RWPE1 (cell line): ENCODE measurements around the gene RAB3IL1.

Source experiments
- CTCF ChIA-PET: fragments of 350-600 bp; sonication (Branson Sonifier 250); formaldehyde crosslinking; extraction: SDS; loops from one replicate; lab custom pipeline; 2021; lab: Yijun Ruan, JAX
- POLR2A ChIA-PET: fragments of 400-600 bp; formaldehyde crosslinking; extraction: SDS; loops from one replicate; lab custom pipeline; 2020; ENCODE audit warnings: antibody characterized with exemption; ENCODE audit not compliant: low non-redundant PET; lab: Yijun Ruan, JAX
- DNase-seq: peaks from one replicate; pipeline ENCODE4 v3.0.0; 2012; ENCODE audit warnings: low spot score
- H3K27ac ChIP-seq: fragments of 450-650 bp; 2 replicates; pipeline ENCODE4 v1.5.1; 2017
- TF ChIP-seq, protein P1 (sequence below): fragments of 450-650 bp; conservative IDR thresholded peaks from 2 replicates; pipeline ENCODE4 v1.5.1; 2017; ENCODE audit warnings: low read depth, mild to moderate bottlenecking

The RAB3IL1 gene

DNA sequence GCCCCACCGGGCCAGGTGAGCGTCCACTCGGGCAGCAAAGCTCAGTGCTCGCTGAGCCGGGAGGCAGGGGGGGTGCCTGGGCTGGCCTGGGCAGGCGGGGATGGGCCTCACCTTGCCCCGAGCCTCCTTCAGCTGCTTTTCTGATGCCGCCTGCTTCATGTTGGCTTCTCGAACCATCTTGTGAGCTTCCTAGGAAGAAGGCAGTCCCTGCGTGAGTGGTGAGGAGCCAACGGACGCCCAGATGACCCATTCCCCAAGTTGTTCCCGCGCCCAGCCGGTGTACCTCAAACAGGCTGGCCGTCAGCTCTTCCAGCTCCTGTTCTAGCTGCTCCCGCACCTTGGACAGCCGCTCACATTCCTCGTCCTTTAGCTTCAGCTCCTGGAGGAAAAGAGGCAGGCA lies 10.1 kb downstream of the RAB3IL1 start:
- ChIA-PET POLR2A (no interaction called here), CTCF (interaction anchor here (0.6 to 2.5 kb wide), 3 partner anchors 40 to 175 kb away, joined by 3 to 12 read pairs (median 3); no protein-coding TSS in a partner anchor)
- no peak overlapping the region for H3K27ac ChIP-seq
- no peak for DNase-seq
- TF ChIP-seq, protein P1, sequence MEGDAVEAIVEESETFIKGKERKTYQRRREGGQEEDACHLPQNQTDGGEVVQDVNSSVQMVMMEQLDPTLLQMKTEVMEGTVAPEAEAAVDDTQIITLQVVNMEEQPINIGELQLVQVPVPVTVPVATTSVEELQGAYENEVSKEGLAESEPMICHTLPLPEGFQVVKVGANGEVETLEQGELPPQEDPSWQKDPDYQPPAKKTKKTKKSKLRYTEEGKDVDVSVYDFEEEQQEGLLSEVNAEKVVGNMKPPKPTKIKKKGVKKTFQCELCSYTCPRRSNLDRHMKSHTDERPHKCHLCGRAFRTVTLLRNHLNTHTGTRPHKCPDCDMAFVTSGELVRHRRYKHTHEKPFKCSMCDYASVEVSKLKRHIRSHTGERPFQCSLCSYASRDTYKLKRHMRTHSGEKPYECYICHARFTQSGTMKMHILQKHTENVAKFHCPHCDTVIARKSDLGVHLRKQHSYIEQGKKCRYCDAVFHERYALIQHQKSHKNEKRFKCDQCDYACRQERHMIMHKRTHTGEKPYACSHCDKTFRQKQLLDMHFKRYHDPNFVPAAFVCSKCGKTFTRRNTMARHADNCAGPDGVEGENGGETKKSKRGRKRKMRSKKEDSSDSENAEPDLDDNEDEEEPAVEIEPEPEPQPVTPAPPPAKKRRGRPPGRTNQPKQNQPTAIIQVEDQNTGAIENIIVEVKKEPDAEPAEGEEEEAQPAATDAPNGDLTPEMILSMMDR = no peak

DNA sequence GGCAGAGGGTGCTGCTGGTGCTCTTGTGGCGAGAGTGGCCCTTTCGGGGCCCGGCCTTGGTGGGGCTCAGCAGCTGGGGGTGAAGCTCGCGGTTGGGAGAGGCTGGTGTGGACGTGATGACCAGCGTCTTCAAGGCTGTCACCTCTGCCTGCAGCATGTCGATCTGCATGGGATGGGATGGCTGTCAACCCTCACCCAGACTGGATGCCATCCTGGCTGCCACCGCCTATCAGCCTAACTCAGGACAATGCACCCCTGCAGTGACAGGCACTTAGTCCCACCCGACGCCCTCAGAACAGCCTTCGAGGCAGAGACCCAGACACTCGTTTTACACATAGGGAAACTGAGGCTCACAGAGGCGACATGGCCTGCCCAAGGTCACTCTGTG lies 10.8 kb downstream of the RAB3IL1 start:
- no peak for DNase-seq
- ChIA-PET POLR2A (no interaction called here), CTCF (no interaction called here)
- H3K27ac ChIP-seq = no peak overlapping the region
- TF ChIP-seq, protein P1 = no peak

GRCh38 chr11:61905801-61906521 lies 11.4 kb downstream of the RAB3IL1 start:
- ChIA-PET CTCF (interaction anchor here (0.6 to 4.2 kb wide), 4 partner anchors 16 to 176 kb away, joined by 3 to 21 read pairs (median 8); no protein-coding TSS in a partner anchor), POLR2A (interaction anchor here (0.6 kb wide), 1 partner anchor 57 kb away, joined by 3 read pairs; no protein-coding TSS in a partner anchor)
- TF ChIP-seq, protein P1 = no peak
- H3K27ac ChIP-seq = no peak overlapping the region
- DNase-seq = no peak

DNA sequence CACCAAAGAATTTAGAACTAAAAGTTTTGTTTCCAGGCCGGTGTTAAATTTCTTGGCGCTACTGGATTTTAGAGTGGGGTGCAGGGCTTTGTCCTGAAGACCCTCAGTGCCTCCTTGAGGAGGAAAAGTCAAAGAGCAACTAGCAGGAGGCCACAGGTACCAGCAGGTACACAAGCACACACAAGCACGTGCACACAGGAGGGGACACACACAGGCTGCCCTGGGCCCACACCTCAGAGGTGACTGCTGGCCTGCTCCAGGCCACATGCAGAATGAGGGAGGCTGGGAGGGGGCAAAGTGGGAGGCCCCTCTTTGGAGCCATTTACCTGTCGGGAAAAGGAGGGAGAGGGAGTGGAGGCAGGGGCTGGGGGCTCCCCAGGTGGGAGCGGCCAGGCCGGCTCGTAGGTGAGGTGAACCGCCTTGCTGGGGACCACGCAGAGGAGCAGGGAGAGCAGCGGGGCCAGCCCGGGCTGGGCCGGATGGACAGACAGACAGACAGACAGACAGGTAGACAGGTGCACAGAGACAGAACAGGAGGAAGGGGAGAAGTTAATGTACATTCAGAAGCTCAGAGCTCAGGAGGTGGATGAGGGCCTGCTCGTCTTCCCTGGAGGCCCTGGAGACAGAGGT lies 12.2 kb downstream of the RAB3IL1 start:
- no peak overlapping the region for H3K27ac ChIP-seq
- CTCF ChIA-PET = interaction anchor here (0.6 to 4.2 kb wide), 5 partner anchors 17 to 177 kb away, joined by 3 to 21 read pairs (median 7); no protein-coding TSS in a partner anchor
- POLR2A ChIA-PET = interaction anchor here (0.6 kb wide), 1 partner anchor 57 kb away, joined by 3 read pairs; no protein-coding TSS in a partner anchor
- TF ChIP-seq, protein P1 = no peak
- DNase-seq = no peak

GRCh38 chr11:61904539-61905048 lies 12.8 kb downstream of the RAB3IL1 start:
- no peak for DNase-seq
- ChIA-PET CTCF (interaction anchor here (0.9 to 4.2 kb wide), 3 partner anchors 34 to 177 kb away, joined by 3 to 21 read pairs (median 8); no protein-coding TSS in a partner anchor), POLR2A (interaction anchor here (0.6 kb wide), 1 partner anchor 18 kb away, joined by 4 read pairs; no protein-coding TSS in a partner anchor)
- no peak overlapping the region for H3K27ac ChIP-seq
- TF ChIP-seq, protein P1 = no peak

- H3K27ac ChIP-seq = no peak overlapping the region
- TF ChIP-seq, protein P1 = no peak
- DNase-seq = no peak
- POLR2A ChIA-PET = interaction anchor here (0.6 kb wide), 1 partner anchor 18 kb away, joined by 4 read pairs; no protein-coding TSS in a partner anchor
- CTCF ChIA-PET = interaction anchor here (0.9 to 4.2 kb wide), 3 partner anchors 33 to 178 kb away, joined by 3 to 21 read pairs (median 3); no protein-coding TSS in a partner anchor
Observed at GRCh38 chr11:61903845-61904244, 13.5 kb downstream of the RAB3IL1 start.
